ENCODE results near the gene HBA1. TPM values are rescaled to one million over a fixed set of nuclear protein-coding genes. Genes with fewer than 3 reads are reported as not detected.

Gene HBA1
- total and polyA plus RNA-seq, 9 of the 15 experiments (the other 6 are each of a cell fraction or from before 2014, with no cell fraction given), result 128 to 2,388 (median 380) TPM

DNA sequence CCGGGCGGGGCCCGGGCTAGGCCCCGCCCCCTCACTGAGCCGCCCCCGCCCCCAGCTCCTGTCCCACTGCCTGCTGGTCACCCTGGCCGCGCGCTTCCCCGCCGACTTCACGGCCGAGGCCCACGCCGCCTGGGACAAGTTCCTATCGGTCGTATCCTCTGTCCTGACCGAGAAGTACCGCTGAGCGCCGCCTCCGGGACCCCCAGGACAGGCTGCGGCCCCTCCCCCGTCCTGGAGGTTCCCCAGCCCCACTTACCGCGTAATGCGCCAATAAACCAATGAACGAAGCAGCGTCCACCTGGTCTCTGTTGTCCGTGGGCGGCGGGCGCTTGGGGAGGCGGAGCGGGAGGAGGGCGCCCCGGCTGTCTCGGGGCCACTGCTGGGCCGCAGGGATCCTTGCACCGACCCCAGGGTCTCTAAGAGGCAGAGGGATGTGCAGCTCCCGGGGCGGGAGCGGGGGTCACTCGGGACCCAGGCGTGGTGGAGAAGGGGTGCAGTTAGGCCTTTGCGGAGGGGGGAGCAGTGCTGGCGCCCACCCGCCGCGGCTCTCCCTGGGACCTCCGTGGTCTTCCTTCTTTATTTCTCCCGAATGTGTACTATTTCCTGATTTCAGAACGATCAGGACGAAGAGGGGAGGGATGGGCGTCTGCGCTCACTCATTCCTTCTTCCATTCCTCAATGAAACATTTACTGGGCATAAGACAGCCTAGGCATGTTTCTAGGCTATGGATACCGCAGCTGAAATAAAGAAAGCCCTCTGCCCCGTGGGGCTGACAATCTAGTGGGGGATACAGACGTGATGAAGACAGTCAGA is 22.1 kb upstream of the HBA1 start (continued):
- TF ChIP-seq, protein P1, sequence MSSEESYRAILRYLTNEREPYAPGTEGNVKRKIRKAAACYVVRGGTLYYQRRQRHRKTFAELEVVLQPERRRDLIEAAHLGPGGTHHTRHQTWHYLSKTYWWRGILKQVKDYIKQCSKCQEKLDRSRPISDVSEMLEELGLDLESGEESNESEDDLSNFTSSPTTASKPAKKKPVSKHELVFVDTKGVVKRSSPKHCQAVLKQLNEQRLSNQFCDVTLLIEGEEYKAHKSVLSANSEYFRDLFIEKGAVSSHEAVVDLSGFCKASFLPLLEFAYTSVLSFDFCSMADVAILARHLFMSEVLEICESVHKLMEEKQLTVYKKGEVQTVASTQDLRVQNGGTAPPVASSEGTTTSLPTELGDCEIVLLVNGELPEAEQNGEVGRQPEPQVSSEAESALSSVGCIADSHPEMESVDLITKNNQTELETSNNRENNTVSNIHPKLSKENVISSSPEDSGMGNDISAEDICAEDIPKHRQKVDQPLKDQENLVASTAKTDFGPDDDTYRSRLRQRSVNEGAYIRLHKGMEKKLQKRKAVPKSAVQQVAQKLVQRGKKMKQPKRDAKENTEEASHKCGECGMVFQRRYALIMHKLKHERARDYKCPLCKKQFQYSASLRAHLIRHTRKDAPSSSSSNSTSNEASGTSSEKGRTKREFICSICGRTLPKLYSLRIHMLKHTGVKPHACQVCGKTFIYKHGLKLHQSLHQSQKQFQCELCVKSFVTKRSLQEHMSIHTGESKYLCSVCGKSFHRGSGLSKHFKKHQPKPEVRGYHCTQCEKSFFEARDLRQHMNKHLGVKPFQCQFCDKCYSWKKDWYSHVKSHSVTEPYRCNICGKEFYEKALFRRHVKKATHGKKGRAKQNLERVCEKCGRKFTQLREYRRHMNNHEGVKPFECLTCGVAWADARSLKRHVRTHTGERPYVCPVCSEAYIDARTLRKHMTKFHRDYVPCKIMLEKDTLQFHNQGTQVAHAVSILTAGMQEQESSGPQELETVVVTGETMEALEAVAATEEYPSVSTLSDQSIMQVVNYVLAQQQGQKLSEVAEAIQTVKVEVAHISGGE (CRISPR knock-in tag; IDR thresholded peaks at IDR 0.05), result no peak
- TF ChIP-seq, protein P2, sequence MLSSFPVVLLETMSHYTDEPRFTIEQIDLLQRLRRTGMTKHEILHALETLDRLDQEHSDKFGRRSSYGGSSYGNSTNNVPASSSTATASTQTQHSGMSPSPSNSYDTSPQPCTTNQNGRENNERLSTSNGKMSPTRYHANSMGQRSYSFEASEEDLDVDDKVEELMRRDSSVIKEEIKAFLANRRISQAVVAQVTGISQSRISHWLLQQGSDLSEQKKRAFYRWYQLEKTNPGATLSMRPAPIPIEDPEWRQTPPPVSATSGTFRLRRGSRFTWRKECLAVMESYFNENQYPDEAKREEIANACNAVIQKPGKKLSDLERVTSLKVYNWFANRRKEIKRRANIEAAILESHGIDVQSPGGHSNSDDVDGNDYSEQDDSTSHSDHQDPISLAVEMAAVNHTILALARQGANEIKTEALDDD (IDR thresholded peaks at IDR 0.05), result no peak
- TF ChIP-seq, protein P3, sequence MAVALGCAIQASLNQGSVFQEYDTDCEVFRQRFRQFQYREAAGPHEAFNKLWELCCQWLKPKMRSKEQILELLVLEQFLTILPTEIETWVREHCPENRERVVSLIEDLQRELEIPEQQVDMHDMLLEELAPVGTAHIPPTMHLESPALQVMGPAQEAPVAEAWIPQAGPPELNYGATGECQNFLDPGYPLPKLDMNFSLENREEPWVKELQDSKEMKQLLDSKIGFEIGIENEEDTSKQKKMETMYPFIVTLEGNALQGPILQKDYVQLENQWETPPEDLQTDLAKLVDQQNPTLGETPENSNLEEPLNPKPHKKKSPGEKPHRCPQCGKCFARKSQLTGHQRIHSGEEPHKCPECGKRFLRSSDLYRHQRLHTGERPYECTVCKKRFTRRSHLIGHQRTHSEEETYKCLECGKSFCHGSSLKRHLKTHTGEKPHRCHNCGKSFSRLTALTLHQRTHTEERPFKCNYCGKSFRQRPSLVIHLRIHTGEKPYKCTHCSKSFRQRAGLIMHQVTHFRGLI (CRISPR knock-in tag; IDR thresholded peaks at IDR 0.05), result no peak
- TF ChIP-seq, protein P4, sequence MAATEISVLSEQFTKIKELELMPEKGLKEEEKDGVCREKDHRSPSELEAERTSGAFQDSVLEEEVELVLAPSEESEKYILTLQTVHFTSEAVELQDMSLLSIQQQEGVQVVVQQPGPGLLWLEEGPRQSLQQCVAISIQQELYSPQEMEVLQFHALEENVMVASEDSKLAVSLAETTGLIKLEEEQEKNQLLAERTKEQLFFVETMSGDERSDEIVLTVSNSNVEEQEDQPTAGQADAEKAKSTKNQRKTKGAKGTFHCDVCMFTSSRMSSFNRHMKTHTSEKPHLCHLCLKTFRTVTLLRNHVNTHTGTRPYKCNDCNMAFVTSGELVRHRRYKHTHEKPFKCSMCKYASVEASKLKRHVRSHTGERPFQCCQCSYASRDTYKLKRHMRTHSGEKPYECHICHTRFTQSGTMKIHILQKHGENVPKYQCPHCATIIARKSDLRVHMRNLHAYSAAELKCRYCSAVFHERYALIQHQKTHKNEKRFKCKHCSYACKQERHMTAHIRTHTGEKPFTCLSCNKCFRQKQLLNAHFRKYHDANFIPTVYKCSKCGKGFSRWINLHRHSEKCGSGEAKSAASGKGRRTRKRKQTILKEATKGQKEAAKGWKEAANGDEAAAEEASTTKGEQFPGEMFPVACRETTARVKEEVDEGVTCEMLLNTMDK (IDR thresholded peaks at IDR 0.05; ENCODE audit: borderline replicate concordance, insufficient read depth, low read depth, low read length, poor library complexity, severe bottlenecking), result no peak
- TF ChIP-seq MEIS2 (IDR thresholded peaks at IDR 0.05; ENCODE audit: partially characterized antibody), result no peak
- TF ChIP-seq, protein P5, sequence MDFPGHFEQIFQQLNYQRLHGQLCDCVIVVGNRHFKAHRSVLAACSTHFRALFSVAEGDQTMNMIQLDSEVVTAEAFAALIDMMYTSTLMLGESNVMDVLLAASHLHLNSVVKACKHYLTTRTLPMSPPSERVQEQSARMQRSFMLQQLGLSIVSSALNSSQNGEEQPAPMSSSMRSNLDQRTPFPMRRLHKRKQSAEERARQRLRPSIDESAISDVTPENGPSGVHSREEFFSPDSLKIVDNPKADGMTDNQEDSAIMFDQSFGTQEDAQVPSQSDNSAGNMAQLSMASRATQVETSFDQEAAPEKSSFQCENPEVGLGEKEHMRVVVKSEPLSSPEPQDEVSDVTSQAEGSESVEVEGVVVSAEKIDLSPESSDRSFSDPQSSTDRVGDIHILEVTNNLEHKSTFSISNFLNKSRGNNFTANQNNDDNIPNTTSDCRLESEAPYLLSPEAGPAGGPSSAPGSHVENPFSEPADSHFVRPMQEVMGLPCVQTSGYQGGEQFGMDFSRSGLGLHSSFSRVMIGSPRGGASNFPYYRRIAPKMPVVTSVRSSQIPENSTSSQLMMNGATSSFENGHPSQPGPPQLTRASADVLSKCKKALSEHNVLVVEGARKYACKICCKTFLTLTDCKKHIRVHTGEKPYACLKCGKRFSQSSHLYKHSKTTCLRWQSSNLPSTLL (IDR thresholded peaks at IDR 0.05), result no peak
- TF ChIP-seq CEBPB (tag; IDR thresholded peaks at IDR 0.05), result no peak
- no peak for TF ChIP-seq HDAC6 (IDR thresholded peaks at IDR 0.05; ENCODE audit: low read depth, low read length)
- no peak for TF ChIP-seq ZSCAN29 (IDR thresholded peaks at IDR 0.05)
- TF ChIP-seq, protein P6, sequence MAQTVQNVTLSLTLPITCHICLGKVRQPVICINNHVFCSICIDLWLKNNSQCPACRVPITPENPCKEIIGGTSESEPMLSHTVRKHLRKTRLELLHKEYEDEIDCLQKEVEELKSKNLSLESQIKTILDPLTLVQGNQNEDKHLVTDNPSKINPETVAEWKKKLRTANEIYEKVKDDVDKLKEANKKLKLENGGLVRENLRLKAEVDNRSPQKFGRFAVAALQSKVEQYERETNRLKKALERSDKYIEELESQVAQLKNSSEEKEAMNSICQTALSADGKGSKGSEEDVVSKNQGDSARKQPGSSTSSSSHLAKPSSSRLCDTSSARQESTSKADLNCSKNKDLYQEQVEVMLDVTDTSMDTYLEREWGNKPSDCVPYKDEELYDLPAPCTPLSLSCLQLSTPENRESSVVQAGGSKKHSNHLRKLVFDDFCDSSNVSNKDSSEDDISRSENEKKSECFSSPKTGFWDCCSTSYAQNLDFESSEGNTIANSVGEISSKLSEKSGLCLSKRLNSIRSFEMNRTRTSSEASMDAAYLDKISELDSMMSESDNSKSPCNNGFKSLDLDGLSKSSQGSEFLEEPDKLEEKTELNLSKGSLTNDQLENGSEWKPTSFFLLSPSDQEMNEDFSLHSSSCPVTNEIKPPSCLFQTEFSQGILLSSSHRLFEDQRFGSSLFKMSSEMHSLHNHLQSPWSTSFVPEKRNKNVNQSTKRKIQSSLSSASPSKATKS (CRISPR knock-in tag; IDR thresholded peaks at IDR 0.05), result no peak
- TF ChIP-seq, protein P7, sequence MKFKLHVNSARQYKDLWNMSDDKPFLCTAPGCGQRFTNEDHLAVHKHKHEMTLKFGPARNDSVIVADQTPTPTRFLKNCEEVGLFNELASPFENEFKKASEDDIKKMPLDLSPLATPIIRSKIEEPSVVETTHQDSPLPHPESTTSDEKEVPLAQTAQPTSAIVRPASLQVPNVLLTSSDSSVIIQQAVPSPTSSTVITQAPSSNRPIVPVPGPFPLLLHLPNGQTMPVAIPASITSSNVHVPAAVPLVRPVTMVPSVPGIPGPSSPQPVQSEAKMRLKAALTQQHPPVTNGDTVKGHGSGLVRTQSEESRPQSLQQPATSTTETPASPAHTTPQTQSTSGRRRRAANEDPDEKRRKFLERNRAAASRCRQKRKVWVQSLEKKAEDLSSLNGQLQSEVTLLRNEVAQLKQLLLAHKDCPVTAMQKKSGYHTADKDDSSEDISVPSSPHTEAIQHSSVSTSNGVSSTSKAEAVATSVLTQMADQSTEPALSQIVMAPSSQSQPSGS (CRISPR knock-in tag; IDR thresholded peaks at IDR 0.05), result no peak
